Measurements from ENCODE around the gene LY6G6C. TPM values are rescaled to one million over a fixed set of nuclear protein-coding genes. Genes with fewer than 3 reads are reported as not detected.

LY6G6C gene
- total and polyA plus RNA-seq, 2 of the 13 experiments (the other 11 are each of a cell fraction or from before 2014, with no cell fraction given): 0.15 TPM; not detected in 1

GRCh38 chr6:31700740-31701401 lies 20.7 kb downstream of the LY6G6C start (continued):
- no peak for TF ChIP-seq NCOA5 (CRISPR knock-in tag; IDR thresholded peaks at IDR 0.05)
- TF ChIP-seq ZNF501 (CRISPR knock-in tag; IDR thresholded peaks at IDR 0.05): no peak
- no peak for TF ChIP-seq PHB2 (IDR thresholded peaks at IDR 0.05; ENCODE audit: partially characterized antibody)
- TF ChIP-seq, protein P1, sequence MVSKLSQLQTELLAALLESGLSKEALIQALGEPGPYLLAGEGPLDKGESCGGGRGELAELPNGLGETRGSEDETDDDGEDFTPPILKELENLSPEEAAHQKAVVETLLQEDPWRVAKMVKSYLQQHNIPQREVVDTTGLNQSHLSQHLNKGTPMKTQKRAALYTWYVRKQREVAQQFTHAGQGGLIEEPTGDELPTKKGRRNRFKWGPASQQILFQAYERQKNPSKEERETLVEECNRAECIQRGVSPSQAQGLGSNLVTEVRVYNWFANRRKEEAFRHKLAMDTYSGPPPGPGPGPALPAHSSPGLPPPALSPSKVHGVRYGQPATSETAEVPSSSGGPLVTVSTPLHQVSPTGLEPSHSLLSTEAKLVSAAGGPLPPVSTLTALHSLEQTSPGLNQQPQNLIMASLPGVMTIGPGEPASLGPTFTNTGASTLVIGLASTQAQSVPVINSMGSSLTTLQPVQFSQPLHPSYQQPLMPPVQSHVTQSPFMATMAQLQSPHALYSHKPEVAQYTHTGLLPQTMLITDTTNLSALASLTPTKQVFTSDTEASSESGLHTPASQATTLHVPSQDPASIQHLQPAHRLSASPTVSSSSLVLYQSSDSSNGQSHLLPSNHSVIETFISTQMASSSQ (IDR thresholded peaks at IDR 0.05; ENCODE audit: low read depth): peak; percentile 59
- TF ChIP-seq, protein P1 (CRISPR knock-in tag; IDR thresholded peaks at IDR 0.05; ENCODE audit: borderline replicate concordance): no peak
- TF ChIP-seq ZNF660 (CRISPR knock-in tag; IDR thresholded peaks at IDR 0.05; ENCODE audit: borderline replicate concordance, low read depth): no peak
- no peak for TF ChIP-seq ZNF557 (CRISPR knock-in tag; IDR thresholded peaks at IDR 0.05)
- no peak for TF ChIP-seq SNAPC5 (CRISPR knock-in tag; IDR thresholded peaks at IDR 0.05; ENCODE audit: borderline replicate concordance)
- TF ChIP-seq SKI (IDR thresholded peaks at IDR 0.05; ENCODE audit: partially characterized antibody): no peak
- TF ChIP-seq, protein P2, sequence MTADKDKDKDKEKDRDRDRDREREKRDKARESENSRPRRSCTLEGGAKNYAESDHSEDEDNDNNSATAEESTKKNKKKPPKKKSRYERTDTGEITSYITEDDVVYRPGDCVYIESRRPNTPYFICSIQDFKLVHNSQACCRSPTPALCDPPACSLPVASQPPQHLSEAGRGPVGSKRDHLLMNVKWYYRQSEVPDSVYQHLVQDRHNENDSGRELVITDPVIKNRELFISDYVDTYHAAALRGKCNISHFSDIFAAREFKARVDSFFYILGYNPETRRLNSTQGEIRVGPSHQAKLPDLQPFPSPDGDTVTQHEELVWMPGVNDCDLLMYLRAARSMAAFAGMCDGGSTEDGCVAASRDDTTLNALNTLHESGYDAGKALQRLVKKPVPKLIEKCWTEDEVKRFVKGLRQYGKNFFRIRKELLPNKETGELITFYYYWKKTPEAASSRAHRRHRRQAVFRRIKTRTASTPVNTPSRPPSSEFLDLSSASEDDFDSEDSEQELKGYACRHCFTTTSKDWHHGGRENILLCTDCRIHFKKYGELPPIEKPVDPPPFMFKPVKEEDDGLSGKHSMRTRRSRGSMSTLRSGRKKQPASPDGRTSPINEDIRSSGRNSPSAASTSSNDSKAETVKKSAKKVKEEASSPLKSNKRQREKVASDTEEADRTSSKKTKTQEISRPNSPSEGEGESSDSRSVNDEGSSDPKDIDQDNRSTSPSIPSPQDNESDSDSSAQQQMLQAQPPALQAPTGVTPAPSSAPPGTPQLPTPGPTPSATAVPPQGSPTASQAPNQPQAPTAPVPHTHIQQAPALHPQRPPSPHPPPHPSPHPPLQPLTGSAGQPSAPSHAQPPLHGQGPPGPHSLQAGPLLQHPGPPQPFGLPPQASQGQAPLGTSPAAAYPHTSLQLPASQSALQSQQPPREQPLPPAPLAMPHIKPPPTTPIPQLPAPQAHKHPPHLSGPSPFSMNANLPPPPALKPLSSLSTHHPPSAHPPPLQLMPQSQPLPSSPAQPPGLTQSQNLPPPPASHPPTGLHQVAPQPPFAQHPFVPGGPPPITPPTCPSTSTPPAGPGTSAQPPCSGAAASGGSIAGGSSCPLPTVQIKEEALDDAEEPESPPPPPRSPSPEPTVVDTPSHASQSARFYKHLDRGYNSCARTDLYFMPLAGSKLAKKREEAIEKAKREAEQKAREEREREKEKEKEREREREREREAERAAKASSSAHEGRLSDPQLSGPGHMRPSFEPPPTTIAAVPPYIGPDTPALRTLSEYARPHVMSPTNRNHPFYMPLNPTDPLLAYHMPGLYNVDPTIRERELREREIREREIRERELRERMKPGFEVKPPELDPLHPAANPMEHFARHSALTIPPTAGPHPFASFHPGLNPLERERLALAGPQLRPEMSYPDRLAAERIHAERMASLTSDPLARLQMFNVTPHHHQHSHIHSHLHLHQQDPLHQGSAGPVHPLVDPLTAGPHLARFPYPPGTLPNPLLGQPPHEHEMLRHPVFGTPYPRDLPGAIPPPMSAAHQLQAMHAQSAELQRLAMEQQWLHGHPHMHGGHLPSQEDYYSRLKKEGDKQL (CRISPR knock-in tag; IDR thresholded peaks at IDR 0.05; ENCODE audit: low read depth): no peak
- TF ChIP-seq SAP130 (CRISPR knock-in tag; IDR thresholded peaks at IDR 0.05; ENCODE audit: low read depth): 0 out of 2 replicates have a peak, but pooled peaks have one; percentile 41
- TF ChIP-seq HOXA5 (CRISPR knock-in tag; IDR thresholded peaks at IDR 0.05): peak; percentile 80; the same call in 1 of the 2 replicates
- TF ChIP-seq ZBTB20 (CRISPR knock-in tag; IDR thresholded peaks at IDR 0.05; ENCODE audit: borderline replicate concordance, low read depth): no peak
- TF ChIP-seq ZNF503 (CRISPR knock-in tag; IDR thresholded peaks at IDR 0.05): no peak
- TF ChIP-seq, protein P3, sequence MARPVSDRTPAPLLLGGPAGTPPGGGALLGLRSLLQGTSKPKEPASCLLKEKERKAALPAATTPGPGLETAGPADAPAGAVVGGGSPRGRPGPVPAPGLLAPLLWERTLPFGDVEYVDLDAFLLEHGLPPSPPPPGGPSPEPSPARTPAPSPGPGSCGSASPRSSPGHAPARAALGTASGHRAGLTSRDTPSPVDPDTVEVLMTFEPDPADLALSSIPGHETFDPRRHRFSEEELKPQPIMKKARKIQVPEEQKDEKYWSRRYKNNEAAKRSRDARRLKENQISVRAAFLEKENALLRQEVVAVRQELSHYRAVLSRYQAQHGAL (CRISPR knock-in tag; IDR thresholded peaks at IDR 0.05; ENCODE audit: not compliant biosample characterization): no peak
- TF ChIP-seq GTF3A (CRISPR knock-in tag; conservative IDR thresholded peaks at IDR 0.05): no peak
- TF ChIP-seq ZNF207 (IDR thresholded peaks at IDR 0.05; ENCODE audit: borderline replicate concordance): no peak

All from HepG2 (cell line).